GM21526 (cell line): ENCODE results near the gene DNAAF6.
"Not testable (repeated sequence)": the region's sequence is repeated elsewhere in the genome, so short reads cannot be mapped to it uniquely, and the experiment has no call there.

Source experiments
- ATAC-seq: cut with Tn5 transposase; IDR thresholded peaks from one replicate; pipeline ENCODE4 v1.9.1; 2021; ENCODE audit warnings: moderate library complexity; ENCODE audit not compliant: unreplicated experiment, low FRiP score

Gene DNAAF6

DNA sequence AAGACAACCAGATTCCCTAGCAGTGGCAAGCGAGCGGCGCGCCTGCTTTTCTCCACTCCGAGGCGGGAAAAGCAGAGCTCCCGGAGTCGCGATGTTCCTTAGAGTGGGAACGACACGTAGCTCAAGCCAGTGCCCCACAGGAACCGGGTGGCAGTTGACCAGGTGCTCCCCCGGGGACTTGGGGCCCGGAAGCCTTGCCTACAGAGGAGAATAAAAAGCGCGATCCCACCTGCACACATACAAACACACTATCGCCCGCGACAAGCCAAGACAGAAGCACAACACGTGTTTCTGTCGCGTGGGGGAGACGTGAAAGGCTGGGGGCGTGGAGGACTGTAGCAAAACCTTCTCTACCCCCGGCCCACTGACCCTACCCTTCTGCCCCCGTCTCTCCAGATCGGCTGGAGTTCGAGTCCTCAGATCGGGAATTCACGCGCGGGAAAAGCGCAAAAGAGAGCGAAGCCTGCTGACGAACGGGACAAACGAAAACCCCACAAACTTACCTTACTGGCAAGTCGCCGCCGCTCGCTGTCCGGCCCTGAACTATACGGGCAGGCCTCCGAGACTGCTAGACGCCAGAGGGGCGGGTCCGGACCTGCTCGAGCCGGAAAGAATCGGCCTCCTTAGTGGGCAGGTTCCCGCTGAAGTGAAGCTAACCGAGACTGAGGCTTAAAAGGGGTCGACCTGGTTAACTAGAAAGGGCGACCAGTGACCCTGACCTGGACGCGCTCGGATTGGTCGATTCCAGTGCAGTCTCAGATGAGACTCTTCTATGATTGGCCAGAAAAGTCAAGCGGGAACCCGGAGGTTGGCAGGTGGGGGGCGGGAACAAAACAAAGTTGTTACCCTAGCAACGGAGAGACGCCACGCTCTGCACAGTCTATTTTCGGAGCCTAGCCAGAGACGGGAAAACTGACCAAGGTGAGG, at the start of gene DNAAF6, which contains the start of gene NUP62CL:
DNAAF6 (plus strand) TSS at position 842 of the 927 bp plus-strand sequence. CDS start 6,265 bp downstream, outside the sequence.
NUP62CL (minus strand) TSS at position 664 of the 927 bp plus-strand sequence. CDS start 31,287 bp downstream, outside the sequence.
- peak; percentile 98 for ATAC-seq

DNA sequence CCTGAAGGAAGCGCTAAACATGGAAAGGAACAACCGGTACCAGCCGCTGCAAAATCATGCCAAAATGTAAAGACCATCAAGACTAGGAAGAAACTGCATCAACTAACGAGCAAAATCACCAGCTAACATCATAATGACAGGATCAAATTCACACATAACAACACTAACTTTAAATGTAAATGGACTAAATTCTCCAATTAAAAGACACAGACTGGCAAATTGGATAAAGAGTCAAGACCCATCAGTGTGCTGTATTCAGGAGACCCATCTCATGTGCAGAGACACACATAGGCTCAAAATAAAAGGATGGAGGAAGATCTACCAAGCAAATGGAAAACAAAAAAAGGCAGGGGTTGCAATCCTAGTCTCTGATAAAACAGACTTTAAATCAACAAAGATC, 48.8 kb upstream of the DNAAF6 start:
- not testable (repeated sequence) for ATAC-seq

DNA sequence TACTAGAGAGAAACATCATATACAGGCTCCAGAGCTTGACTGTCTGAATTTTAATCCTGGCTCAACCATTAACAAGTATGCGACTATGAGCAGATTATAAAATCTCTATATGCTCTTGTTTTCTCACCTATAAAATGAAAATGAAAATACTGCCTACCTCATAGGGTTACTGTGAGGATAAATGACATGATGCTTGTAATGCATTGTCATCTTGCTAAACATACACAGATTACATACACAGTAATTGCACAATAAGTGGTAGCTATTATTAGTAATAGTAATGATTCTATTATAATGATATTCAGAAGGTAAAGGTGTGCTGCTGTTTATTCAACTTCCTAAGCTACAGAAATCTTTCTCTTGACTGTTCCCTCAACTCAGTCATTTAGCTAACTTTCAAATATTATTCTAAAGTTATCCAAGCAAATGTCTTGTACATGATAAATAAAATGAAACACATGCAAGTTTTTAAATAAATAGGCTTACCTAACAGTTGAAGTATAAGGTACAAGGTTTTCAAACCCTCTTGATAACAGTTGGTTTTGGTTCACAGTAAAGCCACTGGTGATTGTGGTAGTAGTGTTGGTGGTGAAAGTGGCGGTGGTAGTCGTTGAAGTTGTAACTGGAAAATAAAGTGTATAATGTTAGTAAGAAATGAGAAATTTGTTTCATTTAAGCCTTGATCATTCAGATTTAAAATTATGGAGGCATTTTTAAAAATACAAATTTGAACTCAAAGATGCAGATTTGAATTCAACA, 39.1 kb upstream of the DNAAF6 start:
- ATAC-seq = no peak

DNA sequence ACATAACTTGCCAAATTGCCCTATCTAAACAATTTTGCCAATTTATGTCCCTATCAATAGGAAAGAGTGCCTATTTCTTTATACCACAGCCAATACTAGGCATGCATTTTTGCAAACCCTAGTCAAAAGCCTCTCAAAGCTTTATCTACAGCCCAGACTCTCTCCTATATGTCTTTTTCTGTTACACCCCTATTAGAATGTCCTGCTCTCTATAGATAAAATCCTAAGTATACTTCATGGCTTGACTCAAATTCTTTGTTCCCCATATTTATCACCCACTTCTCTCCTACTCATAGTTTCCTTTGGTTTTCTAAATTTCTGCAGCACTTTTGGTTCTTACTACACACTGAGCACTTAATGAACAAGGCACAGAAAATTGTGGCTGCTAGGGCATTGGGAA, 38.2 kb upstream of the DNAAF6 start:
- ATAC-seq = no peak

DNA sequence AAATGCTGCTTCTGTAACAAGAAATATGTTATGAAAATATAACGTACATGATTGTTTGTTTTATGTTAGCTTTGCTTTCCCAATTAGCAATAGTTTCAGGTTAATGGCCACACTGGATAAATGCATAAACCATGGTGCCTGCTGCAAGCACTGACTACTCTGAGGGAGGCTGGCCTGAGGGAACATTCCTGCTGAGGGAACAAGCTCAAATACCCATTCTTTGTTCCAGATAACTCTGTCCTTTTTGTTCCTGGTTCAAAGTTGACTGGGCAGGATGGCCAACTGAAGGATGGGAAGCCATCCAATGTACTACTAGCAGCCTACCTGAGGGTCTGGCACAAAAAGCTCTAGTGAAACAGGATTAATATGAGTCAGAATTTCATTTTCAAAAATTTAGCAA, 37.7 kb upstream of the DNAAF6 start:
- no peak for ATAC-seq

DNA sequence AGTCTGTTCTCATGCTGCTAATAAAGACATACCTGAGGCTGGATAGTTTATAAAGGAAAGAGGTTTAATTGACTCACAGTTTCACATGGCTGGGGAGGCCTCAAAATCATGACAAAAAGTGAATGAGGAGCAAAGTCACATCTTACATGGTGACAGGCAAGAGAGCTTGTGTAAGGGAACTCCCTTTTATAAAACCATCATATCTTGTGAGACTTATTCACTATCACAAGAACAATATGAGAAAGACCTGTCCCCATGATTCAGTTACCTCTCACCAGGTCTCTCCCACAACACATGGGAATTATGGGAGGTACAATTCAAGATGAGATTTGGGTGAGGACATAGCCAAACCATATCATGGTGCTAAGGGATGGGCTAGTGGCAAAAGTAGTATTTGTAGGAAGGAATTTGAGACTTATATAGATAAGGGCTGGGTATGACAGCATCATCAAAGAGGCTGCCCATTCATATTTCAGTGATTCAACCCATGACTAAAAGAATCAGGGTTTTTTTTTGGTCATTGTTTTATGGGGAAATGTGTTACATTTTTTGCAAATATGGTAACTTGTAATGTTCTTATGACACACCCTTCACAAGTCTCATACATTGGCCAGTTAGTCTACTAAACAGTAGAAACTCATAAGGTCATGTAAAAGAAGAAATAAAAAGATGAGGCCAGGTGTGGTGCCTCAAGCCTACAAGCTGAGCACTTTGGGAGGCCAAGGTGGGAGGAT, 34.9 kb upstream of the DNAAF6 start:
- no peak for ATAC-seq

DNA sequence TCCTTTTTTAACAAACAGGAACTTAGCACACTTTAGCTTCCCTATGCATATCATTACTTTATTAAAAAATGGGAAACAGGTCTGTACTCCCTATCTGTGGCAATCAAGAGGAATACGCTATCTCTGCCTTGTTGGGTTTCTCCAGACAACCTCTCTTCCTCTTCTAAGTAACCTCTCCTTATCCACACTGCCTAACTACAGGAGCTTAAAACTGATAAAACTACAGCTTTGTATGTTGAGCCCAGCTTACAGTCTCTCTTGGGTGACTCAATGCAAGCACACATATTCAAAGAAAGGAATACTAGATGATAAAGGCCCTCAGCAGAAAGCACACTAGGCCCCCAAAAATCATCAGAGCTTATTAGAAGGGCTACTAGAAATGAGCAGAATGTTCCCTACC, 9.1 kb upstream of the DNAAF6 start:
- ATAC-seq = no peak

DNA sequence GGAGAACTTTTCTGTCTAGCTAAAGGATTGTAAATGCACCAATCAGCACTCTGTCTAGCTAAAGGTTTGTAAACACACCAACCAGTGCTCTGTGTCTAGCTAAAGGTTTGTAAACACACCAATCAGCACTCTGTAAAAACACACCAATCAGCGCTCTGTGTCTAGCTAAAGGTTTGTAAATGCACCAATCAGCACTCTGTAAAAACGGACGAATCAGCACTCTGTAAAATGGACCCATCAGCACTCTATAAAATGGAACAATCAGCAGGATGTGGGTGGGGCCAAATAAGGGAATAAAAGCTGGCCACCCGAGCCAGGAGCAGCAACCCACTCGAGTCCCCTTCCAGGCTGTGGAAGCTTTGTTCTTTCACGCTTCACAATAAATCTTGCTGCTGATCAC, 8.3 kb upstream of the DNAAF6 start:
- ATAC-seq = not testable (repeated sequence)

DNA sequence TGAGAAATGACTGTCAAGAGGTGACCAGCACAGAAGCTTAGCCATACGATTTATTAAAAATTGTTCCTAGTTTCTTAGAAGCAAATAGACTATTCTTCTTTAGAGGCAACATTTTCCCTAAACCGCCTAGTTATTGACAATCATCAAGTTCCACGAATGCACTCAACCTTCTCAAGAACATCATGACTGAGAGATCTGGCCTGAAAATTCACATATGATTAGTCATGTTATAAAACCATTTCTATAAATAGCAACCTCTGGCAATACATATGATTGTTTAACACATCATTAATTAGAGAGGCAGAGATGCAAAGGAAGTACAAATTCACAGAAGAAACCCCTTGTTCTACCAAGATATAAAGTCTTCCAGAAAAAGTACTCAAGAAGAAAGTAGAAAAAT, 6.9 kb upstream of the DNAAF6 start:
- ATAC-seq = no peak

DNA sequence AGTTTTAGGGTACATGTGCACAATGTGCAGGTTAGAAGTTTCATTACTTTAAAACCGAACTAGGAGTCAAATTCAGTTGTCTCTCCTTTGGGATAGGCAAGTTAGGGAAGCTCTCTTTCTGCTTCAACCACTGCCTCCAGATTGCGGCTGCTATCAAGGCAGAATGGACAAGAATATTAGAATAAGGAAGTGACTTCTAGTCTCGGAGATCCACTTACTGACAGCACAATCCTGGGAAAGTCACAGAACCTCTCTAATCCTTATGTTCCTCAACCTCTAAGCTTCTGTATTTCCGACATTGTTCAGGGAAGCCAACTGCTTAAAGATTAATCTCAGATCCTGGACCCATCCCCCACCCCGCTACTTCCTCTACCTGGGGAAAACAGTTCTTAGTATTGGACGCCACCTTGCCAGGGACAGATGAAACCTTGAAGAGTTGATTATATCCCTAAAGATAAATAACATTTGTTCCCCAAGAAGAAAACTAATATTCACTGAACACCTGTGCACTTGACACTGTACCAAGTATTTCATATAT, 2.3 kb upstream of the DNAAF6 start:
- no peak for ATAC-seq

DNA sequence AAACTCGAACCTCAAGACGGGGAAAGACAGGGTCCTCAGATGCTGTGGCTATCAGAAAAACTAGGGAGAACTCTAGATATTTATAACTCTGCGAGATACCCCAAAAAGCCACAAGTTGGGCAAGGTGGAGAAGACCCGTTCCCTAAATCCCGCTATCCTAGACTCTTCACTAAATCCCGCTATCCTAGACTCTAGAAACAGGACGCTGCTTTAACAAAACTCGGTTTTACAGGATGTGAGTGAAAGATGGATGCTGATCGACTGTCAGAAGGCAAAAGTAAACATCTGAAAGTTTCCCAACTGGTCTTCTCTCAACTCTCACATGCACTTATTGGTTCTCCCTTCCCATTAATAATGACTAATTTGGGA, 270 bp downstream of the DNAAF6 start:
- ATAC-seq = no peak

DNA sequence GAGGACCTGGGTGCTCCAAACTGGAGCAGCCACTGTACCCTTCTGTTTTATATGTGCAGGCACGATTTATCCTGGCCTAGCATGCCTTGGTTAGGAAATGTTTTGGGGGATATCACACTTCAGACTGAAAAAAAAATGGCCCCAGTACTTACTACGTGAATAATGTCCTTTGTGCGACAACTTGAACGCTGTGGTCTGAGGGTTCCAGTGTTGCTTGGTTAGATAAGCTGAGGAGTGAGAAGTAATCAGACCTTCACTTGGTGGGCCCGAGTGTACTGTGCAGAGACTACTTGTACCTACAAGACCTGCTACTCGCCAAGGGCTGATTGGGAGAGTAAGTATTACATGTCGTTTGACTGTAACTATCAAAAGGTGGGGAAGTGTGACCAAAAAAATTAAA, 678 bp downstream of the DNAAF6 start:
- ATAC-seq = no peak

DNA sequence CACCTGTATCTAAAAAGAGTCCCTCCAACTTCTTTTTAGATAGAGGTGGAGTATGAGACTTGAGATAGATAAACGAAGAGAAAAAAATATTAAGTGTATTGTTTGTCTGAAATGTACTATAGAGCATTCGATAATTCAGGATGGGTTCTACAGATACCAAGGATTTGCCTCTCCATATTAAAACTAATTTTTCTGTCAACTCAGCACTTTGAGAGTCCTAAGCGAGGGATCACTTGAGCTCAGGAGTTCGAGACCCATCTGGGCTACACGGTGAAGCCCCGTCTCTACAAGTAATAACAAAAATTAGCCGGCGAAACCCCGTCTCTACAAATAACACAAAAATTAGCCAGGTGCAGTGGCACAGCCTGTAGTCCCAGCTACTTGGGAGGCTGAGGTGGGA, 1.5 kb downstream of the DNAAF6 start:
- no peak for ATAC-seq

DNA sequence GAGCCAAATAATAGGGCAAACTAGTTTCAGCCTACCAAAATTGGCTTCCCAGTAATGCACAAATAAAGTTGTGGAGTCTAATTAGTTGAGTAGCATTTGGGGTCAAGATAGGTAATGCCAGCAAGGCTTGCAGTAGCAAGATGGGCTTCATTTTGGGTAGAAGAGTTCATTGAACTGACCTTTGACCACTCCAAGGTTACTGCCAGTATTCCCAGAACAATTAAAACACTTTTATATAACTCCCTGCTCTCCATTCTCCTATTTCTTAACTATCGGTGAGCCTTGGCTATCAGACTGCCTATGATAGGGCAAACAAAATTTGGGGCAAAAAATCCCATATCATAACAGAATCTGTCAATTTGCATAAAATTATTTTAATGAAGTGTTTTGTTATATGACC, 7.1 kb downstream of the DNAAF6 start:
- ATAC-seq = no peak

DNA sequence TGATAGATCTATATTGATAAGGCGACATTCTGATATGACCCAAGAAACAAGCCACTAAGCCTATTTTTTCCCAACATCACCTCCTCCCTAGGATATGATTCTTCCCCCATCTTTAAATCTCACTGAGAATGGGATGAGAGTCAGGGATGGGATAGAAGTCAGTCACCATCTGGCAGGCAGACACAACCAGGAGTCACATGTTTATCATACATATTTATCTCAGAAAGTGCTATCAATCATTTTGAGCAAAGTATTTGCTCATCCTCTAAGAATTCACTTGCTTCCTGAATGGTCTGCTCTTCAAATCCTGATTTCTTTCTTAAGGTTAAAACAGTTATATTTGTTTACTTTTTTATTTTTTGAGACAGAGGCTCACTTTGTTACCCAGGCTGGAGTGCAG, 20.3 kb downstream of the DNAAF6 start:
- ATAC-seq = no peak

DNA sequence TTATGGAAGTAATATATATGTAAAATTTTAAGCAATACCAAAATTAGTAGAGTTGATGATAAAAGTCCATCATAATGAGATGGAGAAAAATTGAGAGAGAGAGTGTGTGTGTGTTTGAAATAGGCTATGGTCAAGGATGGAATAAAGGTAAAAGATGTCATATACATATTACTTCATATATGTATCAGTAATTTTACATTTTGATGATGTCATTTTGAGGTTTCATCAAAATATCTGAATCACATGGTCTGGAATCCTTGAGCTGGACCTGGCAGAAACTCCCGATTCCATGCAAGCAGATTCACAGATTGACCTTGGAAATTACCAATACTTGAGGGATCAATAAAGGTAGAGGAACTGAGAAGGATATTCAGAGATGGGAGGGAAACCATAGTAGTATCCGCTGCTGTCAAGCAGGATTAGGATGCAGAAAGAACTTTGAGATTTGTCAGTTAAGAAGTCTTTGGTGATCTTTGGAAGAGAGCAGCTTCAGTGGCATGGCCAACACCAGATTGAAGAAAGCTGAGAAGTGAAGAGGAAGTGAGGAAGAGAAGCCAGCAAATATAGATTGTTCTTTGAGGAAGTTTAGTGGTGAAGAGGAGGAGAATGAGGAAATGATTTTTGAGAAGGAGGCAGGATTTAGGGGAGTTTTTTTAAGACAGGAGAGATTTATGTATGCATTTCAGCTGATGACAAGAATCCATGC, 21.5 kb downstream of the DNAAF6 start:
- no peak for ATAC-seq

DNA sequence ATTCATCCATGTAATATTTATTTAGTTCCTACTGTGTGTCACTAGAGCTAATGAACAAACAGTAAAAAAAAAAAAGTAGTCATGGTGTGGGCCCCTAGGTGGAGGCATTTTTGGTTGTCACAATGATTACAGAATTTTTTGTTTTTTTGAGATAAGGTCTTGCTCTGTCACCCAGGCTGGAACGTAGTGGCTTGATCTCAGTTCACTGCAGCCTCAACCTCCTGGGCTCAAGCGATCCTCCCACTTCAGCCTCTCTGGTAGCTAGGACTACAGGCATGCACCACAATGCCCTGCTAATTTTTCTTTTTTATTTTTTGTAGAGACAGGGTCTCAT, 22.0 kb downstream of the DNAAF6 start:
- ATAC-seq = no peak

DNA sequence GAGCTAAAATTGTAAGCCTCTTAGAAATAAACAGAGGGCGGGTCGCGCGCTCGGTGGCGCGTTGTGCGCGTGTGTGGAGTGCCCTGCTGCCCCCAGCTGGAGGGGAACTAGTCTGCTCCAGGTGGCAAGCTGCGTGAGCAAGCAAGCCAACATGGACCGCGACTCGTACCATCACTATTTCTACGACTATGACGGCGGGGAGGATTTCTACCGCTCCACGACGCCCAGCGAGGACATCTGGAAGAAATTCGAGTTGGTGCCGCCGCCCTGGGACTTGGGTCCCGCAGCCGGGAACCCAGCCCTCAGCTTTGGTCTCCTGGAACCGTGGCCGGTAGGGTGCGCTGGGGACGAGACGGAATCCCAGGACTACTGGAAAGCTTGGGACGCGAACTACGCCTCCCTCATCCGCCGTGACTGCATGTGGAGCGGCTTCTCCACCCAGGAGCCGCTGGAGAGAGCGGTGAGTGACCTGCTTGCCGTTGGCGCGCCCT, 66.1 kb downstream of the DNAAF6 start:
- ATAC-seq = no peak

DNA sequence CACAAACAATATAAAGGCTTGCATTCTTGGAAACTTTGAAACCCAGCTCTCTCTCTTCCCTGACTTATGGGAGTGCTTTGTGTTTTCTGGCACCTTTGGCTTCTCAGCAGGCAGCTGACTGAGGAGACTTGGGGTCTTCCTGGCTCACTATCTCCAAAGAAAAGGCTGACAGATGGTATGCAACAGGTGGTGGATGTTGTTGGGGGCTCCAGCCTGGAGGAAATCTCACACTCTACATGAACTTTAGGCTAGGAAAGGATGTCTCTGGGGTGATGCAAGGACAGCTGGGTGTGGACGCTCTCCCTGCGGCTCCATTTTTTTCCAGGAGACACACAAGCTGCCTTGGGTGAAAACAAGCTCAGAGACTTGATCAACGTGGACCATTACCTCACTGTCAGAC, 67.4 kb downstream of the DNAAF6 start:
- ATAC-seq = no peak

DNA sequence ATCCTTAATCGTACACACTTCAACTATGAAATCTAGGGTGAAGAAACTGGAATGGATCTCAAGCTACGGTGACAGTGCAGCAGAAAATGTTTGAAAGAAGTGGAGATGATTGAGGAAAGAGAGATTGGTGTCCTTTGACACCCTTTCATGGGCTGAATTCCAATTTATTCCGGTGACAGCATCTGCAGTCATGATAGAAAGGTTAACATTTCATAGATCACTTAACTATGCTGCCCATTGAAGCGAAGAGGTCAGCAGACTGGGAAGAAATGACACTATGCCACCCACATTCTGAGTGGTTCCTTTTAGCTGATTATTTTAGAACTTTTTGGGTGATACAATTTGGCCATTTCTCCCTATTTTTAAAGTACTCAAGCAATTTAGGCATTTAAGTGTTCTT, 82.3 kb downstream of the DNAAF6 start:
- ATAC-seq = no peak
